CD1c-positive myeloid dendritic cell (primary cell): Measurements from ENCODE around the gene CCDC86.
A peak's percentile ranks its signal among the peaks of the same experiment; 100 is the strongest.
"Not testable (repeated sequence)": the region's sequence is repeated elsewhere in the genome, so short reads cannot be mapped to it uniquely, and the experiment has no call there.

ENCODE experiments used
- DNase-seq: peaks from one replicate; pipeline ENCODE4 v3.0.0-alpha.2; 2016; ENCODE audit errors: extremely low spot score

CCDC86 gene

GRCh38 chr11:60841797-60842667 lies at the start of gene CCDC86:
Gene CCDC86 (plus strand): TSS chr11:60842113. CDS start chr11:60842125, 12 bp downstream.
- peak; percentile 96 for DNase-seq

- DNase-seq: no peak
These were observed 49.4 kb upstream of the CCDC86 start for GRCh38 chr11:60792521-60792920.

- DNase-seq: no peak
These were observed 46.6 kb upstream of the CCDC86 start for GRCh38 chr11:60795291-60795690.

GRCh38 chr11:60797846-60798630 lies 43.9 kb upstream of the CCDC86 start:
- no peak for DNase-seq

- no peak for DNase-seq
These were observed 43.3 kb upstream of the CCDC86 start for GRCh38 chr11:60798631-60799030.

GRCh38 chr11:60801194-60801593 lies 40.7 kb upstream of the CCDC86 start:
- DNase-seq: no peak

- DNase-seq: no peak
These were observed 38.5 kb upstream of the CCDC86 start for GRCh38 chr11:60803273-60803936.

- DNase-seq: no peak
These were observed 32.7 kb upstream of the CCDC86 start for GRCh38 chr11:60809249-60809648.

GRCh38 chr11:60809691-60810090 lies 32.2 kb upstream of the CCDC86 start:
- no peak for DNase-seq

GRCh38 chr11:60810151-60810550 lies 31.8 kb upstream of the CCDC86 start:
- no peak for DNase-seq

- DNase-seq: no peak
These were observed 31.3 kb upstream of the CCDC86 start for GRCh38 chr11:60810569-60810968.

GRCh38 chr11:60813324-60813723 lies 28.6 kb upstream of the CCDC86 start:
- peak; percentile 55 for DNase-seq

GRCh38 chr11:60814112-60814511 lies 27.8 kb upstream of the CCDC86 start:
- no peak for DNase-seq

GRCh38 chr11:60816590-60817157 lies 25.2 kb upstream of the CCDC86 start:
- DNase-seq: no peak

GRCh38 chr11:60818057-60818456 lies 23.9 kb upstream of the CCDC86 start:
- DNase-seq: no peak

- no peak for DNase-seq
These were observed 19.9 kb upstream of the CCDC86 start for GRCh38 chr11:60821827-60822599.

- not testable (repeated sequence) for DNase-seq
These were observed 18.1 kb upstream of the CCDC86 start for GRCh38 chr11:60823745-60824306.

GRCh38 chr11:60825118-60825517 lies 16.8 kb upstream of the CCDC86 start:
- DNase-seq: no peak

GRCh38 chr11:60825790-60826189 lies 16.1 kb upstream of the CCDC86 start:
- no peak for DNase-seq

GRCh38 chr11:60830478-60831142 lies 11.3 kb upstream of the CCDC86 start:
- no peak for DNase-seq
